K562 (cell line): ENCODE data around the gene CREB3L2. TPM values are rescaled to one million over a fixed set of nuclear protein-coding genes. Genes with fewer than 3 reads are reported as not detected.

Experiments used
- ARID1B ChIP-seq: fragments of 450-650 bp; IDR thresholded peaks from 2 replicates; pipeline ENCODE4 v1.6.1; 2016; ENCODE audit warnings: antibody characterized with exemption, mild to moderate bottlenecking, inconsistent platforms
- BACH1 ChIP-seq: fragments of 200-800 bp; sonication (Bioruptor generic); IDR thresholded peaks from 2 replicates; pipeline ENCODE4 v1.6.1; 2016; ENCODE audit warnings: missing genetic modification characterization, missing compliant biosample characterization
- CBFA2T2 ChIP-seq: fragments of 450-650 bp; conservative IDR thresholded peaks from 2 replicates; pipeline ENCODE4 v1.6.1; 2017; ENCODE audit warnings: mild to moderate bottlenecking
- CGGBP1 ChIP-seq: fragments of 250-450 bp; sonication (Bioruptor Pico); IDR thresholded peaks from 2 replicates; pipeline ENCODE4 v1.9.0; 2021; ENCODE audit warnings: mild to moderate bottlenecking
- CXXC5 ChIP-seq: fragments of 250-450 bp; sonication (Bioruptor Pico); IDR thresholded peaks from 2 replicates; pipeline ENCODE4 v1.8.0; 2022; ENCODE audit warnings: inconsistent platforms, mild to moderate bottlenecking, moderate library complexity
- E2F6 ChIP-seq, 2 experiments: IDR thresholded peaks; 2 replicates each; pipeline ENCODE4 v1.6.1; 2011; ENCODE audit warnings: borderline replicate concordance in 1 of 2, control low read depth in 1 of 2, low read depth in 1 of 2, low read length in 1 of 2, mild to moderate bottlenecking in 1 of 2, mixed read lengths in 1 of 2, moderate library complexity in 1 of 2; ENCODE audit not compliant: insufficient read depth in 1 of 2, insufficient read length in 1 of 2, poor library complexity in 1 of 2, severe bottlenecking in 1 of 2; ENCODE audit errors: extremely low read depth in 1 of 2
- FOXK1 ChIP-seq: sonication (generic); formaldehyde crosslinking; IDR thresholded peaks from 2 replicates; pipeline ENCODE4 v1.8.0; 2022; ENCODE audit warnings: missing genetic modification reagents, mild to moderate bottlenecking, borderline replicate concordance
- HDAC3 ChIP-seq: fragments of 450-650 bp; IDR thresholded peaks from 2 replicates; pipeline ENCODE4 v1.6.1; 2018; ENCODE audit warnings: borderline replicate concordance, mild to moderate bottlenecking, moderate library complexity; ENCODE audit not compliant: partially characterized antibody
- IRF1 ChIP-seq: sonication (generic); formaldehyde crosslinking; IDR thresholded peaks from 2 replicates; pipeline ENCODE4 v1.8.0; 2022; ENCODE audit warnings: missing genetic modification reagents, mild to moderate bottlenecking, borderline replicate concordance
- NR0B1 ChIP-seq: fragments of 450-650 bp; IDR thresholded peaks from one replicate; pipeline ENCODE4 v1.6.1; 2018; ENCODE audit warnings: mild to moderate bottlenecking, moderate library complexity; ENCODE audit not compliant: partially characterized antibody
- PTTG1 ChIP-seq: fragments of 450-650 bp; IDR thresholded peaks from 2 replicates; pipeline ENCODE4 v1.6.1; 2016; ENCODE audit warnings: low read depth, mild to moderate bottlenecking, missing genetic modification characterization, missing compliant biosample characterization
- PYGO2 ChIP-seq: fragments of 450-650 bp; IDR thresholded peaks from 2 replicates; pipeline ENCODE4 v1.6.1; 2016; ENCODE audit warnings: mild to moderate bottlenecking, missing genetic modification characterization, moderate library complexity, missing compliant biosample characterization
- RCOR1 ChIP-seq, 2 experiments: IDR thresholded peaks; 2 replicates each; pipeline ENCODE4 v1.6.1; 2012; ENCODE audit warnings: low read depth in 2 of 2, low read length in 2 of 2, borderline replicate concordance in 1 of 2, improper control_type of control experiment in 1 of 2
- SPI1 ChIP-seq: IDR thresholded peaks from 2 replicates; pipeline ENCODE4 v1.6.1; 2011; ENCODE audit warnings: low read depth, low read length, control low read depth, borderline replicate concordance
- THAP12 ChIP-seq: fragments of 250-450 bp; sonication (Bioruptor Pico); IDR thresholded peaks from 2 replicates; pipeline ENCODE4 v1.9.0; 2021; ENCODE audit warnings: mild to moderate bottlenecking, inconsistent platforms
- WHSC1 ChIP-seq: IDR thresholded peaks from one replicate; pipeline ENCODE4 v1.6.1; 2012; ENCODE audit warnings: low read length, control low read depth, inconsistent platforms
- ZFP30 ChIP-seq: fragments of 250-450 bp; sonication (Bioruptor Pico); IDR thresholded peaks from 2 replicates; pipeline ENCODE4 v1.8.0; 2022; ENCODE audit warnings: moderate library complexity, mild to moderate bottlenecking, inconsistent platforms, borderline replicate concordance
- ZNF143 ChIP-seq: sonication (generic); formaldehyde crosslinking; IDR thresholded peaks from 2 replicates; pipeline ENCODE4 v1.9.0; 2022; ENCODE audit warnings: mild to moderate bottlenecking, missing genetic modification reagents
- ZNF224 ChIP-seq: sonication (generic); formaldehyde crosslinking; IDR thresholded peaks from 2 replicates; pipeline ENCODE4 v1.8.0; 2022; ENCODE audit warnings: mild to moderate bottlenecking, missing genetic modification reagents
- ZNF324 ChIP-seq: fragments of 250-450 bp; sonication (Bioruptor Pico); IDR thresholded peaks from 2 replicates; pipeline ENCODE4 v1.4.0; 2020; ENCODE audit warnings: mild to moderate bottlenecking
- ZNF41 ChIP-seq: fragments of 250-450 bp; sonication (Bioruptor Pico); conservative IDR thresholded peaks from 2 replicates; pipeline ENCODE4 v1.4.0; 2020; ENCODE audit warnings: mild to moderate bottlenecking
- ZNF699 ChIP-seq: fragments of 250-450 bp; sonication (Bioruptor Pico); IDR thresholded peaks from 2 replicates; pipeline ENCODE4 v1.8.0; 2021; ENCODE audit warnings: mild to moderate bottlenecking, moderate library complexity; ENCODE audit not compliant: insufficient replicate concordance
- polyA plus RNA-seq, 8 experiments: library from polyadenylated mRNA; depleted of rRNA in 4 of 8; stranded (reverse) in 5 of 8; unstranded in 3 of 8; fragments of >200 nt; fragmentation: Nextera tagmentation in 2 of 8; fragmentation: Illumina TruSeq in 1 of 8; extraction: Ambion mirVana in 2 of 8; extraction: Trizol in 1 of 8; gene quantifications; 2 replicates each; pipeline versions ENCODE4 v1.2.1 to v1.2.3, GENCODE V29; 2011 to 2014; ENCODE audit warnings: inconsistent platforms in 1 of 8, missing spikeins in 1 of 8
- total RNA-seq, 7 experiments: library from RNA; depleted of rRNA in 6 of 7; stranded (reverse); fragments of >200 nt in 6 of 7; fragmentation: Illumina TruSeq in 2 of 7; extraction: Trizol in 2 of 7; gene quantifications; 2 replicates each; pipeline versions ENCODE4 v1.2.1 to v1.2.3, GENCODE V29; 2011 to 2021; ENCODE audit warnings: low replicate concordance in 1 of 7

Gene CREB3L2
- total and polyA plus RNA-seq, 9 of the 15 experiments (the other 6 are each of a cell fraction or from before 2014, with no cell fraction given), result 7.1 to 45.6 (median 15.8) TPM

- no peak for TF ChIP-seq ZNF699 (CRISPR knock-in tag)
- TF ChIP-seq PTTG1 (tag), result no peak
- no peak for TF ChIP-seq RCOR1 (IDR thresholded peaks at IDR 0.05; ENCODE audit: borderline replicate concordance in 1 of 2, low read depth in 2 of 2, low read length in 2 of 2)
- no peak for TF ChIP-seq THAP12 (CRISPR knock-in tag)
- TF ChIP-seq CXXC5 (CRISPR knock-in tag), result peak; percentile 28; the same call in 1 of the 2 replicates
- TF ChIP-seq E2F6 (IDR thresholded peaks at IDR 0.05; ENCODE audit: borderline replicate concordance in 1 of 2, extremely low read depth in 1 of 2, insufficient read depth in 1 of 2, insufficient read length in 1 of 2, low read depth in 1 of 2, low read length in 1 of 2, poor library complexity in 1 of 2, severe bottlenecking in 1 of 2), result no peak
- TF ChIP-seq ZNF41 (CRISPR knock-in tag), result no peak
- TF ChIP-seq ZNF143 (CRISPR knock-in tag), result no peak
- TF ChIP-seq WHSC1, result no peak
- no peak for TF ChIP-seq CGGBP1 (CRISPR knock-in tag)
- TF ChIP-seq HDAC3, result no peak
- TF ChIP-seq ARID1B, result peak; percentile 21; the same call in 1 of the 2 replicates
- no peak for TF ChIP-seq IRF1
- no peak for TF ChIP-seq ZNF324 (CRISPR knock-in tag)
- no peak for TF ChIP-seq NR0B1
- no peak for TF ChIP-seq PYGO2 (tag)
- TF ChIP-seq SPI1, result no peak
- no peak for TF ChIP-seq FOXK1 (CRISPR knock-in tag)
- TF ChIP-seq CBFA2T2, result peak; percentile 37; the same call in 1 of the 2 replicates
- no peak for TF ChIP-seq ZNF224 (CRISPR knock-in tag)
- no peak for TF ChIP-seq BACH1 (tag)
- TF ChIP-seq ZFP30 (CRISPR knock-in tag), result no peak
These were observed 1.7 kb downstream of the CREB3L2 start (continued) for GRCh38 chr7:138000081-138000701.
